ENCODE data around the gene PAPPA2. TPM values are rescaled to one million over a fixed set of nuclear protein-coding genes. Genes with fewer than 3 reads are reported as not detected.

PAPPA2 gene
- total and polyA plus RNA-seq, 2 of the 4 experiments (the other 2 are of a cell fraction): 0.10 to 0.18 TPM

- Histone ChIP-seq H2BK15ac (ENCODE audit: low read depth, low read length) (no peak overlapping the region), H3K23ac (ENCODE audit: low read depth, low read length) (no peak overlapping the region), H2BK20ac (ENCODE audit: low read depth, low read length) (no peak overlapping the region), H3K4me1 (ENCODE audit: control insufficient read depth, insufficient read depth, low read length) (no peaks in the 10 kb centered on the region), H2AK5ac (ENCODE audit: low read depth, low read length) (no peak overlapping the region), H3K36me3 (ENCODE audit: control insufficient read depth, insufficient read depth, low read length) (no peaks in the 10 kb centered on the region), H3K4me2 (ENCODE audit: low read depth, low read length) (no peak overlapping the region), H3K9ac (ENCODE audit: low read depth, low read length) (no peak overlapping the region), H4K8ac (ENCODE audit: low read depth in 2 of 2, low read length in 2 of 2) (no peak overlapping the region), H2BK5ac (ENCODE audit: low read depth, low read length, poor library complexity, severe bottlenecking) (no peak overlapping the region), H3K27ac (ENCODE audit: insufficient read depth, low read length) (no peak overlapping the region), H2AFZ (replicated peaks; ENCODE audit: low read length, poor library complexity) (no peak overlapping the region), H4K5ac (ENCODE audit: low read depth, low read length) (no peak overlapping the region), H3K18ac (ENCODE audit: low read depth, low read length) (no peak overlapping the region), H3K79me1 (ENCODE audit: low read depth in 1 of 2, low read length in 2 of 2) (no peaks in the 10 kb centered on the region), H3K4ac (ENCODE audit: low read depth, low read length) (no peak overlapping the region), H3K9me1 (ENCODE audit: insufficient read depth, low read length) (no peaks in the 10 kb centered on the region), H3K9me3 (ENCODE audit: control insufficient read depth, insufficient read depth, low read length) (no peaks in the 10 kb centered on the region), H4K91ac (ENCODE audit: insufficient read depth, low read depth, low read length) (no peak overlapping the region), H3K56ac (ENCODE audit: extremely low read depth, insufficient read depth, low read length) (no peak overlapping the region), H3K27me3 (ENCODE audit: control insufficient read depth, insufficient read depth, low read length) (no peaks in the 10 kb centered on the region), H2BK120ac (ENCODE audit: low read depth, low read length) (no peak overlapping the region), H3K4me3 (ENCODE audit: insufficient read depth, low read depth, low read length) (no peak overlapping the region), H3K14ac (replicated peaks; ENCODE audit: low read depth, low read length) (no peak overlapping the region), H4K20me1 (ENCODE audit: insufficient read depth, low read length) (no peaks in the 10 kb centered on the region), H2AK9ac (replicated peaks; ENCODE audit: low read depth, low read length, poor library complexity) (no peak overlapping the region)
- DNase-seq: no peak
- BruUV-seq (replicated peaks): no TSS peak
- dilution Hi-C loops (cut with HindIII; ENCODE audit: low sequenced_read_pairs, unreplicated experiment): no loop called here
- in situ Hi-C loops (cut with MboI; ENCODE audit: low sequenced_read_pairs): no loop called here
- TF ChIP-seq MAZ (IDR thresholded peaks at IDR 0.05; ENCODE audit: borderline replicate concordance, low read depth, low read length) (no peak), FOS (IDR thresholded peaks at IDR 0.05; ENCODE audit: low read depth, low read length) (no peak), MAFK (IDR thresholded peaks at IDR 0.05; ENCODE audit: low read depth, low read length) (no peak)
- ChIA-PET POLR2A (ENCODE audit: unreplicated experiment) (no interaction called here), CTCF (no interaction called here)
- WGBS, 2 experiments (ENCODE audit: extremely low coverage in 2 of 2, insufficient read length in 1 of 2): no CpG with 5 or more reads among the region's 3 CpGs
- ATAC-seq (ENCODE audit: low read depth): no peak
- intact Hi-C loops (cut with micrococcal nuclease): no loop called here
These were observed 116.1 kb downstream of the PAPPA2 start for GRCh38 chr1:176579087-176579486.
